G401 (cell line): Measurements from ENCODE around the gene BLACAT1. TPM values are rescaled to one million over a fixed set of nuclear protein-coding genes. Genes with fewer than 3 reads are reported as not detected.
"Not testable (repeated sequence)": the region's sequence is repeated elsewhere in the genome, so short reads cannot be mapped to it uniquely, and the experiment has no call there.

Experiments
- DNase-seq: peaks from one replicate; pipeline ENCODE4 v3.0.0-alpha.2; 2015; ENCODE audit warnings: low spot score
- in situ Hi-C: cut with HindIII; loops from 2 replicates; pipeline ENCODE4 v1.10.0; 2016; ENCODE audit warnings: low sequenced_read_pairs, mixed read lengths
- total RNA-seq: library from RNA; depleted of rRNA; stranded (reverse); fragments of >200 nt; shearing (Covaris generic); gene quantifications from 2 replicates; pipeline ENCODE4 v1.2.3, GENCODE V29; 2014

Gene BLACAT1
- total RNA-seq, 1 experiment from 2014 or later = 1.8 TPM

DNA sequence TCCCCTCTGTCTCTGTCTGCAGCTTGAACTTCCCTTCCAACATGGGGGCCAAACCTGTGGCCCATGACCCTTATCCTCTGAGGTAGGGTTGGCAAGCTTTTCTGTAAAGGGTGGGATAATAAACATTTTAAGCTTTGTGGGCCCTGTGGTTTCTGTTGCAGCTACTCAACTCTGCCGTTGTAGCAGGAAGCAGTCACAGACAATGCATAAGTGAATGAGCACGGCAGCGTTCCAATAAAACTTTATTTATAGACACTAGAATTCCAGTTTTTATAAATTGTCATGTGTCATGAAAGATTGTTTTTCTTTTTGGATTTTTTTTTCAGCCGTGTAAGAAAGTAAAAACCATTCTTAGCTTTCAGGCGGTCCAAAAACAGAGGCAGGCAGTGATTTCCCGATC lies 30.4 kb upstream of the BLACAT1 start:
- DNase-seq = no peak
- in situ Hi-C loops = no loop called here

DNA sequence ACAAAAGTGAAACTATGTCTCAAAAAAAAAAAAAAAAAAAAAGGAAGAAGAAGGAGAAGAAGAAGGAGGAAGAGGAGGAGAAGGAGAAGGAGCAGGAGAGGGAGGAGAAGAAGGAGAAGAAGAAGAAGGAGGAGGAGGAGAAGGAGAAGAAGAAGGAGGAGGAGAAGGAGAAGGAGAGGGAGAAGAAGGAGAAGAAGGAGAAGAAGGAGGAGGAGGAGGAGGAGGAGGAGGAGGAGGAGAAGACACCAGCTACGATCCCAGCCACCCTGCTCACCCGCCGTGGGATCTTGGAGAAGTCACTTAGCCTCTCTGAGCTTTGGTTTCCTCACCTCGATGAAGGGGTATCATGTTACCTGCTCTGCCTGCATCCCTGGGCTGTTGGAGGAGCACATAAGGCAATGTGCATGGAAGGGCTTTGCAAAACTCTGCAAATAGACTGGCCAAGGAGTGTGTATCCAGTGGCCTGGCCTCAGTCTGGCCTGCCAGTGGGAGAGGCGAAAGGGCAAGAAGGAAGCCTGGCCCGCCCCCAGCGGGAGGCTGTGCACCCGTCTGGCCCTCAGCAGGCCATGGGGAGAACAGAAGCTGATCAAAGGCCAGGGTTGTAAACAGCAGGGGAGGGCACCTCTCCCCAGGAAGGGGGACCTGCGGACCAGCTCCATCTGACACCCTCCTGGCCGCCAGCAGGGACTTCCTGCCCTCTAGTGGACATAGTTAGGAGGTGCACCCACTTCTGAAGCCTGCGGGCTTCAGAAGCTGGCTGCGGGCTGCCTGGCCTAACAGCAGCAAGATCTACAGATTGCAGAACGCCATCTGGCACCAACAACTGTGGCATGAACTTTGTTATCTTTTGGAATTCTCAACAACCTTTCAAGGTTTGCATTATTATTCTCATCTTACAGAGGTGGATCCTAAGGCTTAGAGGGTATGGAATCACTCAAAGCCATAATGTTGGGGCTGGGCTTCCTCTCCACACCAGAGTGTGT lies 29.4 kb upstream of the BLACAT1 start:
- in situ Hi-C loops = no loop called here
- peak; percentile 91 for DNase-seq

DNA sequence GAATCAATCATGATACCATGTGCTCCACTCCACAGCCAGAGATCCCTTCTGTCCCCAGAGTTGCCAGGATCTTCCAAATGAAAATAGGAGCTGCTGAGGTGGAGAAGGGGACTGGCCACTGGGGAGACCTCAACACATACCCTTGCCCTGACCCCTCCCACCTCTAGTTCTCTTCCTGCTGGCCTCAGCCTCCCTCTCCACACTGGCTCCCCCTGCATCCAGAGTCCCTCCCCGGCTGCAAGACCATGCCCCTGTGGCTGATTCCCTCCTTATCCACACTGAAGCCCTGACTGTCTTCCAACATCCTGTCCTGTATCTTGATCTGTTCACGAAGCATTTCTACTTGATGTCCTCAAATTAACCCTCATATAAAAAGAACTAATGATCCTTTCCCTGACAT lies 27.5 kb upstream of the BLACAT1 start:
- in situ Hi-C loops = no loop called here
- DNase-seq = no peak

DNA sequence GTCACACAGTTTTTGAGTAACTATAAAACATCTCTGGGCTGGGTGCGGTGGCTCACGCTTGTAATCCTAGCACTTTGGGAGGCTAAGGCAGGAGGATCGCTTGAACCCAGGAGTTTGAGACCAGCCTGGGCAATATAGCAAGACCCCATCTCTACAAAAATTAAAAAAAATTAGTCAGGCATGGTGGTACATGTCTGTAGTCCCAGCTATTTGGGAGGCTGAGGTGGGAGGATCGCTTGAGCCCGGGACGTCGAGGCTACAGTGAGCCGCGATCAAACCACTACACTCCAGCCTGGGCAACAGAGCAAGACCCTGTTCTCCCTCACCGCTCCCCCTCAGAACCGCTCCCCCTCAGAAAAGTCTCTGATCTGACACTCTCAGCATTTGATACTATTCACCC lies 26.7 kb upstream of the BLACAT1 start:
- in situ Hi-C loops, DNase-seq: not testable (repeated sequence)

DNA sequence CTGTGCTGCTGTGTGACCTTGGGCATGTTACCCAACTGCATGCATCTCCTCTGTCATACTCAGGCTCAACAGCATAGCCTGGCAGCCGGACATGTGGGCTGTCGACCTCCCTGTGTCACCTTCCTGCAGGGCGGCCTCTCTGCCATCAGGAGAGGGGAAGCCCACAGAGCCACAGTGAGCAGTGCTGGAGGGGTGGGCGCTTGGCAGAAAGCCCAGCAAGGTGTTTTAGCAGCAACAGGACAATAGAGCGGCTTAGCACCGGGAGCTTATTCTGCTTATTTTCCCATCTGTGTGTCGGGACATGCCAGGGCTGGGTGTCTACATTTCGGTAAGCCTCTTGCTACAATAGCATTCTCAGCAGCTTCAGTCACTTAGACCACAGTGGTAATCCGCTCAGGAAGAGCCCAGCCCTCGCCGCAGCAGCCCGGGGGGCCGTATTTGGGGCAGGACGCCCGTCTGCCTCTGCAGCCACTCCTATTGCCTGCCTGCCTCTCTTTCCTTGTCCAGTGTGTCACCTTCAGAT lies 25.8 kb upstream of the BLACAT1 start:
- in situ Hi-C loops = no loop called here
- DNase-seq = no peak

DNA sequence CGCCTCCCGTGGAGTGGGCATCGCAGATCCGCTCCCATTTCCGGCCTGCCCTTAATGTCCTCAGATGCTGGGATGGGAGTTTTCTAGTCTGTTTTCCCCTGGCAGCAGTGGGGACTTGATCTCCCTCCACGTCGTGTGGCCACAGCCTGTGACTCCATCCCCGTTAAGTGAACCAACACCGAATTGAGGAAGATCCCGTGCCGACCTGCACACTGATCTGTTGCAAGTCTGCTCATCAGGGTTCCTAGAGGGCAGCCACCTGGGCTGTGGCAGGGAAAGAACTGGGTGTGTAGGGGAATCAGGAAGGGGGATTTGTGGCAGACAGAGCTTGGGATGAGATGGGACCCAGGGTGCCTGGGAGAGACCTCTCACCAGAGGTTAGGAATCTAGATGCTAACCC lies 25.4 kb upstream of the BLACAT1 start:
- in situ Hi-C loops = no loop called here
- no peak for DNase-seq

DNA sequence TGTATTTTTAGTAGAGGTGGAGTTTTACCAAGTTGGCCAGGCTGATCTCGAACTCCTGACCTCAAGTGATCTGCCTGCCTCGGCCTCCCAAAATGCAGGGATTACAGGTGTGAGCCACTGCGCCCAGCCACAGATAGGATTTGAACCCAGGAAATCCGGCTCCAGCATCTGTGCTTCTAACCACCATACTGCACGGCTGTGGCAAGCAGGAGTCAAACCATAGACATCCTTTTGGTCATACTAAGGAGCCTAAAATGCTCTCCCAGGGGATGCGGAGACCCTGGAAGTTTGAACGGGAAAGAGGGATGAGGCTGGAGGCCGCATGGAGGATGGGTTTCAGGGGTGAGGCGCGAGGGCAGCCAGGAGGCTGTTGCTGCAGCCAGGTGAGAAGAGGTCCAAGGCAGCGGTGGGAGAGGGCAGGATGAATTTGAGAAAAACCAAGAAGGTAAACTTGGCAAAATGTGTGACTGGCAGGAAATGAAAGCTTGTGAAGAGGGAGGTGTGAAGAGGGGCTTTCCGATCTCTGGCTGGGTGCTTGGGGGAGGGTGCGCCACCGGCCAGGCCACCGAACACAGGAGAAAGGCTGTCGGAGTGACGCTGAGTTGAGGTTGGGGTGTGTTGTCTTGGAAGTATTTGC lies 24.6 kb upstream of the BLACAT1 start:
- DNase-seq = no peak
- in situ Hi-C loops = no loop called here

DNA sequence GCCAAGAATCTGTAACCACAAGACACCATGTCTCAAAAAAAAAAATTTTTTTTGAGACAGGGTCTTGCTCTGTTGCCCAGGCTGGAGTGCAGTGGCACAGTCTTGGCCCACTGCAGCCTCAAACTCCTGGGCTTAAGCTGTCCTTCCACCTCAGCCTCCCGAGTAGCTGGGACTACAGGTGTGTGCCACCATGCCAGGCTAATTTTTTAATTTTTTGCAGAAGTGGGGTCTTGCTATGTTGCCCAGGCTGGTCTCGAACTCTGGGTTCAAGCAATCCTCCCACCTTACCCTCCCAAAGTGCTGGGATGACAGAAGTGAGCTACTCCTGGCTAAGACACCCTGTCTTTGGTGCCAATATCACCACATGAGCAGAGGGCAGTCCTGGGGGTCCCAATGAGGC lies 23.1 kb upstream of the BLACAT1 start:
- in situ Hi-C loops = not testable (repeated sequence)

DNA sequence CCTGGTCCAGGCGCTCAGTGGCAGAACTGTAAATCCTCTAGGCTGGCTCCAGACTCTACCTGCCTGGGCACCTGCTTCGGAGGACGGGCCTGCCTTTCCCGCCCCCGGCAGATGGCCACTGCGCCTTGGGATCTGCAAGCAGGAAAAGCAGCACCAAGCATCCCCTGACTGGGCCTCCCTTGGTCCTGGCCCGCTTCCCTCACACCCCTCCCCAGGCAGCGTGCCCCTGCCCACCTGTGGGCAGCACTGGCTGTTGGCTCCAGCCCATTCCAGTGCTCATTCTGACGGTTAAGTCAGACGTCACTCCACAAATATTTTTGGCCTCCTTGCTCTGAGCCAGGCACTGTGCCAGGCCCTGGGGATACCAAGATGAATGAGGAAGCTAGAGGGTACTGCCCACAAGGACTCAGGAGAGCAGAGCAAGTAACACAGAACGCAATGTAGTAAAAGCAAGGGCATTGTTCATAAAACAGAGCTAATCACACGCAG lies 22.0 kb upstream of the BLACAT1 start:
- in situ Hi-C loops = no loop called here
- peak; percentile 85 for DNase-seq

More for the DNA sequence above, 23.1 kb upstream of the BLACAT1 start:
- not testable (repeated sequence) for DNase-seq

DNA sequence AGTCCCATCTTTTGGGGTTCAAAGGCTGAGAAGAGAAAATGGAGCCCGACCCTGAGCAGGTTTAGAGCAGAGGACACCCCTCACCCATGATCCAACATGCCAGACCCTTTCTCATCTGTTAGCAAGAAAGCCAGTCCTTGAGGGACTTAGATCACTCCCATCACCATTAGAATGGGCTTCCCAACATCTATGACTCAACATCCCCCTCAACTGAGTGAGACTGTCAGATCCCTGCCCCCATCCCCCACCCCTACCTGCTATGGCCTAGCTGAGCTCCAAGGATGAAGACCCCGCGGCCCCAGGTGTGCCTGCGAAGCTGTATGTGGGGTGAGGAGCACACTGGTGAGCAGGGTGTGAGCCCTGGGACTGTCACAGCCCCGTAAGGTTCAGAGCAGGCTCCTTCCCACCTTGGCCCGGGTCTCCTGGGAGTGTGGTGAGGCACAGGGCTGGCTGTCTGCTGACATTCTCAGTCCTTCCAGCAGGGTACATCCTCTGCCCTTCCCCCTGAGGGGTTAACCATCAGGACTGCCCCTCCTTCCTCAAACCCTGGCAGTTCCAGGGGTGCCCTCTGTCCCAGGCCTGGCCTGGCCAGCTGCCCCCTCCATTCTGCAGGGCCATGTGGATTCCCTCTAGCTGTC lies 21.4 kb upstream of the BLACAT1 start:
- in situ Hi-C loops = no loop called here

DNA sequence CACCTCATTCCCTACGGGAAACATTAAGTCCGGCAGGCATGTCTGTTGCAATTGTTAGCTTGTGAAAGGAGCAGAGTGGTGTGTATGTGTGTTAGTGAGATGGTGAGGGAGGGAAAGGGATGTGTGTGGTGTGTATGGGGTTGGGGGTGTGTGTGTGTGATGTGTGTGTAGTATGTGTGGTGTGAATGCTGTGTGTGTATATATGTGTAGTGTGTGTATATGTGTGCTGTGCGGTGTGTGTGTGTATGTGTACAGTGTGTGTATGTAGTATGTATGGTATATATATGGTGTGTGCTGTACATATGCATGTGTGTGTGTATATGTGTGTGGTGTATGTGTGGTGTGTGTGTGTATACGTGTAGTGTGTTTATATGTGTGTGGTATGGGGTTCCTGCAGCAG lies 20.8 kb upstream of the BLACAT1 start:
- DNase-seq = no peak
- in situ Hi-C loops = no loop called here

More for the DNA sequence above, 21.4 kb upstream of the BLACAT1 start:
- DNase-seq = no peak

DNA sequence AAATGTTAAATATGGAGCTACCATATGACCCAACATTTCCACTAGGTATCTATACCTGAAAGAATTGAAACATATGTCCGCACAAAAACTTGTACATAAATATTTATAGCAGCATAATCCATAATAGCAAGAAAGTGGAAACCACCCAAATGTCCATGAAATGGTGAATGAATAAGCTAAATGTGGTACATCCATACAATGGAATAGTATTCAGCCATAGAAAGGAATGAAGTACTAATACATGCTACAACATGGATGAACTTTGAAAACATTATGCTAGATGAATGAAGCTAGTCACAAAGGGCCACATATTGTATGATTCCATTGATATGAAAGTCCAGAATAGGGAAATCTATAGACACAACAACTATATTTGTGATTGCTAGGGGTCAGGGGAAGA lies 20.0 kb upstream of the BLACAT1 start:
- in situ Hi-C loops = no loop called here
- DNase-seq = no peak

DNA sequence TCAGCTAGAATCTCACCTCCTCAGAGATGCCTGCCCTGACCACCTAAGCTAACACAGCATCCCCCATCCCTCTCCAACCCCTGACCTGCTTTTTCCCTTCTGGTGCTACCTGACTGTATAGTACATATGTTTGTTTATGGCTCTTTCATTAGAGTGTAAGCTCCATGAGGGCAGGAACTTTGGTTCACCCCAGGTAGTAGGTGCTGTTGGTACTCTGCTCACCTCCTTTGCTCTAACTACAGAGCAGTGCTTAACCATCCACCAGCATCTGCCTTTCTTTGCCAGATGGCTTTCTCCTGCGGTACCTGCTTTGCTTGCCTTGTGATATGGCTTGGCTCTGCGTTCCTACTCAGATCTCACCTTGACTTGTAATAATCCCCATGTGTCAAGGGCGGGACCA lies 18.7 kb upstream of the BLACAT1 start:
- in situ Hi-C loops = no loop called here
- DNase-seq = no peak

DNA sequence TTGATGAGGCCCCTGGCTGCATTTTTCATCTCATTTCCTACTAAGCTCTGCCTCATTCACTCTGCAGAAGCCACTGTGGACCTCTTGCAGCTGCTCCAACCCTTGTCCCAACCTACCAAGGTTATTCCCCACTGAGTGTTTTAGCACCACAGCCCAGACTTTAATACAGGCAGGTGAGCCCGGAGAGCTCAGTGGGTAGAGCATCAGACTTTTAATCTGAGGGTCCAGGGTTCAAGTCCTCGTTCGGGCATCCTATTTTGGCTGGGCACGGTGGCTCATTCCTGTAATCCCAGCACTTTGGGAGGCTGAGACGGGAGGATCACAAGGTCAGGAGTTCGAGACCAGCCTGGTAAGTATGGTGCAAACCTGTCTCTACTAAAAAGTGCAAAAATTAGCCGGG lies 18.1 kb upstream of the BLACAT1 start:
- in situ Hi-C loops = no loop called here

DNA sequence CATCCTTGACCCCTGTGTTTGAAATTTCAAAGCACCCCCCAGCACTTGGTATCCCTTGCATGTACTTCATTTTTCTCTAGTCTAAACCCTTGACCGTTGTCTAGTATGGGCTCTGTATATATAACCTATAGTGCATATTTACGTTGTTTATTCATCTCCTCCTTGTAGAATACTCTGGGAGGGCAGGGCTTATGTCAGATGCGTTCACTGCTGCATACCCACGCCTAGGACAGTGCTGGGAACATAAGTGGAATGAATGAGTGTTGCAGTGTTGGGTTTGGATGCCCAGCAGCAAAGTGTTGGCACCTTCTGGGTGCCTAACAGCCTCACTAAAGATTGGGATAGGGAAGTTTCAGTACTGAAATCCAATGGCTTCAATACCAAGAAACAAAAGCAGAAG lies 17.6 kb upstream of the BLACAT1 start:
- DNase-seq = no peak
- in situ Hi-C loops = no loop called here

More for the DNA sequence above, 18.1 kb upstream of the BLACAT1 start:
- DNase-seq = no peak

DNA sequence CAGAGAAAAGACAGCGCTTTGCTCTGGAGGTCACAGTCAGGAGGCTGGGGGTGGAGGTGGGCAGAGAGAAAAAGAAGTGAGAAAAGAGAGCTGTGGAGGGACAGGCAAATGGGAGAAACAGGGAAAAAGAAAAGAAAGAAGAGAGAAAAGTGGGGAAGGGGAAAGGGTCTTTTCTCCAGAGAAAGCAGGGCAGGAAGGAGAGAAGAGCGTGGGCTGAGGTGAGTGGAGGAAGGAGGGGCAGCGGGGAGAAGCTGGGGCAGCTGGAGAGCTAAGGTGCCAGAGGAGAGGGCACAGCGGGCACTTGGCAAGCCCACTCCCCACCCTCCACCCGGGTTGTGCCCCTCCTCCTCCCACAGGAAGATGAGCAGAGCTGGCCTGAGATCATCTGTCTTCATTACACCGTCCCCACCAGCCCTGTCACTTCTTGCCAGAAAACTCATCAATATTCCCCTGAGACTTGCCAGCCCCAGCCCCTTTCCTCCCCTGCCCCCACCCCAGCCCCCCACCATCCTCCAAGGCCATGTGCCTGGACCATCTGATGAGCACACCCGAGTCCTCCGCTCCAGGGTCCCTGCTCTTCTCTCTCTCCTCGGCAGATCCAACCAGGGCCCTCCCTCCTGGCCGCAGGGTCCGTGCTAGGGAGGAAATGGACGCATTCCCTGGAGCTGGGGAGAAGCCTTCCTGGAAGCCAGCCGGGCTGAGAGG lies 17.0 kb upstream of the BLACAT1 start:
- no peak for DNase-seq
- in situ Hi-C loops = no loop called here

DNA sequence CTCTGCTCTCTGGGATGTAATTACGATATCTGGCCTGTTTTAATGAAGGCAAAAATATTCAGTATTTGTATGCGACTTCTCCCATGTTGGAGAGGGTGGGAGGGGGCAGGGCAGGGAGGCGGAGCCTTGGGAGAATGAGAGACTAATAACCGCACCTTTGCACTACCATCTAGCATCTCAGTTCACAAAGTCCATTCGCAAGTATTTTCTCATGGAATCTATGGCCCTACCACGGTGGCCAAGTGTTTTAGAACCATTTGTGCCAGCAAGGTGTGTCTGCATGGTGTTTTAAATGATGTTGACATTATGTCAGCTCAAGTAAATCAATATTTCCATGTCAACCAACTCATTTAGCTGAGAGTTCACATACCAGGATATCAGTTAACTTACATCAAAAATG lies 14.3 kb upstream of the BLACAT1 start:
- no peak for DNase-seq
- in situ Hi-C loops = no loop called here

DNA sequence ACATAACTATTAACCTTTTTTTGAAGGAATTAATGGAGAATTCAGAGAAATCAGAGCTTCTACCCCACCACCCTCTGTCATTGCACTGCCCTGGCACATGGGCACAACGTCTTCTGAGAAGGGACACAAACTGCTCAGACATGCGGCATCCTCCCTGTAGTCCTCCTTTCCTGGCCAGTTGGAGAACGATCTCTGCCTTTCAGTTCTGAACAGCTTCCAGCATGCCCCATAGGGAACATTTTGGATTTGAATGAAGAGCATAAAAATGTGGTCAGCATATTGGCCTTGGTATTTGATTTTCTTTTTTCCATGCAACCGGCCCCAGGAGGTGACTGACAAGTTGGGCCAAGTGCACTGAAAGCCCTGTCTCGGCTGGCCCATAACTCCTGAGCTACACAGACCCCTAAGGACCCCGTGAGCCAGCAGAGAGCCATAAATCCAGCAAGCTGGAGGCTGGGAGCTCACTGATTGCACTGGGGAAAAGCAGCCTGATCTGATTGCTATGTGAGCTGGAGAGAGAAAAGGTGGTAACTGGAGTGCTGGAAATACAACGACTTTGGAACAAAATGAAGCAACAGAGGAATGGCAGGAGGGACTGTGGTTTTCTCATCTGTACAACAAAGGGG lies 10.9 kb upstream of the BLACAT1 start:
- peak; percentile 75 for DNase-seq
- in situ Hi-C loops = no loop called here

DNA sequence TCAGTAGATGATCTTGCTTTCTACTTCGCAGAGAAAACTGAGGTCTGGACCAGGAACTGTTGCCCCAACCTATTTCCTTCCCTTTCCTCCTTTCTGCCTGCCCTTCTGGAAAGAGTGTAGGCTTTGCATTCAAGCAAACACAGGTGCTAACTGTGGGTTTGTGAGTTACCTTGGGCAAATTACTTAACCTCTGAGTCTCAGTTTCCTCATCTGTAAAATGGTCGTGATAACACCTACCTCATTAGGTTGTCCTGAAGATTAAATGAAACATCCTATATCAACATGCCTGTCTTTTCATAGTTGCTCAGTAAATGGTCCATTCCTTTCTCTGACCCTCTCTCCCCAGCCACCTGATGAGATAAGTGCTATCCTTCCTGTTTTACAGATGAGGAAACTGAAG lies 9.5 kb upstream of the BLACAT1 start:
- in situ Hi-C loops = no loop called here
- DNase-seq = no peak
